CD8-positive, alpha-beta memory T cell (primary cell): ENCODE data around the gene SLC1A6. TPM values are rescaled to one million over a fixed set of nuclear protein-coding genes. Genes with fewer than 3 reads are reported as not detected.

Experiments used
- CTCF ChIA-PET: fragments of 350-600 bp; sonication (Branson Sonifier 250); formaldehyde crosslinking; loops from one replicate; lab custom pipeline; 2021; ENCODE audit warnings: antibody characterized with exemption; lab: Charles Lee
- POLR2A ChIA-PET: fragments of 350-600 bp; sonication (Branson Sonifier 250); formaldehyde crosslinking; loops from one replicate; lab custom pipeline; 2021; ENCODE audit warnings: antibody characterized with exemption; lab: Charles Lee
- DNase-seq, 5 donors: peaks; one replicate each; pipeline versions ENCODE4 v3.0.0 to v3.0.0-alpha.2; 2020 to 2022; ENCODE audit warnings: mixed read lengths in 1 of 5
- H3K27ac ChIP-seq: one replicate; pipeline ENCODE4 v1.7.0; 2013; ENCODE audit warnings: low read depth, mild to moderate bottlenecking, low read length, moderate library complexity
- H3K27me3 ChIP-seq: 2 replicates; pipeline ENCODE4 v1.7.0; 2013; ENCODE audit warnings: low read length, mild to moderate bottlenecking; ENCODE audit not compliant: insufficient read depth, poor library complexity, severe bottlenecking
- H3K36me3 ChIP-seq: 2 replicates; pipeline ENCODE4 v1.7.0; 2013; ENCODE audit warnings: mild to moderate bottlenecking, low read length, moderate library complexity; ENCODE audit not compliant: insufficient read depth
- H3K4me1 ChIP-seq: 2 replicates; pipeline ENCODE4 v1.7.0; 2013; ENCODE audit warnings: mild to moderate bottlenecking, low read length, moderate library complexity; ENCODE audit not compliant: insufficient read depth
- H3K4me3 ChIP-seq: 2 replicates; pipeline ENCODE4 v1.7.0; 2013; ENCODE audit warnings: mild to moderate bottlenecking, low read length
- H3K9me3 ChIP-seq: 2 replicates; pipeline ENCODE4 v1.7.0; 2013; ENCODE audit warnings: mild to moderate bottlenecking, low read length
- H3K27ac Mint-ChIP-seq, 8 donors: one replicate each; pipeline ENCODE4 v1.8.0; 2020 to 2021; ENCODE audit warnings: mixed read lengths in 8 of 8, mild to moderate bottlenecking in 6 of 8, inconsistent platforms in 3 of 8, moderate library complexity in 3 of 8
- H3K27me3 Mint-ChIP-seq, 2 donors: one replicate each; pipeline ENCODE4 v1.8.0; 2020 to 2021; ENCODE audit warnings: mixed read lengths in 2 of 2, mild to moderate bottlenecking in 1 of 2, moderate library complexity in 1 of 2
- H3K36me3 Mint-ChIP-seq, 3 donors: one replicate each; pipeline ENCODE4 v1.8.0; 2020 to 2021; ENCODE audit warnings: mixed read lengths in 3 of 3, inconsistent platforms in 1 of 3, mild to moderate bottlenecking in 1 of 3
- H3K4me1 Mint-ChIP-seq, 3 donors: one replicate each; pipeline ENCODE4 v1.8.0; 2020 to 2021; ENCODE audit warnings: mixed read lengths in 3 of 3, inconsistent platforms in 1 of 3, mild to moderate bottlenecking in 1 of 3
- H3K4me3 Mint-ChIP-seq, 7 donors: one replicate each; pipeline ENCODE4 v1.8.0; 2020 to 2021; ENCODE audit warnings: mixed read lengths in 7 of 7, mild to moderate bottlenecking in 6 of 7, moderate library complexity in 4 of 7, inconsistent platforms in 2 of 7
- H3K9me3 Mint-ChIP-seq, 5 donors: one replicate each; pipeline ENCODE4 v1.8.0; 2020 to 2022; ENCODE audit warnings: mixed read lengths in 5 of 5, mild to moderate bottlenecking in 3 of 5, moderate library complexity in 2 of 5, inconsistent platforms in 1 of 5
- polyA plus RNA-seq: library from polyadenylated mRNA; unstranded; fragments of 300-500 nt; fragmentation: Illumina TruSeq; gene quantifications from one replicate; pipeline ENCODE4 v1.2.3, GENCODE V29; 2021
- total RNA-seq, 2 experiments: library from RNA; stranded (reverse); gene quantifications; one replicate each; pipeline ENCODE4 v1.2.3, GENCODE V29; 2021

SLC1A6 gene
- total and polyA plus RNA-seq, 3 experiments from 2014 or later, result not detected

DNA sequence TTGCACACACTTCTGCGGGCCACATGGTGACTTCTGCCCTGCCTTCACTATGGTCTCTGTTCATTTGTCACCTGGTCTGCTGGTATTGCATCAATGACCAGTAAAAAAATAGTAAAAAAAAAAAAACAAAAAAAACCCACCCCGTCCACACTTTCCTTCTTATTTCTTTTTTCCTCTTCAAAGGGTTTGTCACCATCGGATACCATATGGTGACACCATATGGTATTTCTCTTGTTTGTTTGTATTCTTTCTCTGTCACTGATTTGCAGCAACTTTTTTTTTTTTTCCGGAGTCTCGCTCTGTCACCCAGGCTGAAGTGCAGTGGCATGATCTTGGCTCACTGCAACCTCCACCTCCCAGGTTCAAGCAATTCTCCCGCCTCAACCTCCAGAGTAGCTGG, 64.5 kb downstream of the SLC1A6 start:
- Mint-ChIP-seq H3K27ac (no peak overlapping the region), H3K4me1 (no peaks in the 10 kb centered on the region), H3K4me3 (no peak overlapping the region), H3K9me3 (peaks cover 0 to 12% (median 6%) of the 10 kb centered on the region in 5 donors), H3K36me3 (no peaks in the 10 kb centered on the region), H3K27me3 (peaks cover 31 to 46% of the 10 kb centered on the region in 2 donors)
- H3K27me3 ChIP-seq, result no peaks in the 10 kb centered on the region
- no peaks in the 10 kb centered on the region for H3K9me3 ChIP-seq
- H3K4me1 ChIP-seq, result no peaks in the 10 kb centered on the region
- no peak overlapping the region for H3K27ac ChIP-seq
- ChIA-PET CTCF (no interaction called here), POLR2A (no interaction called here)
- DNase-seq, result no peak
- H3K4me3 ChIP-seq, result no peak overlapping the region
- H3K36me3 ChIP-seq, result no peaks in the 10 kb centered on the region

DNA sequence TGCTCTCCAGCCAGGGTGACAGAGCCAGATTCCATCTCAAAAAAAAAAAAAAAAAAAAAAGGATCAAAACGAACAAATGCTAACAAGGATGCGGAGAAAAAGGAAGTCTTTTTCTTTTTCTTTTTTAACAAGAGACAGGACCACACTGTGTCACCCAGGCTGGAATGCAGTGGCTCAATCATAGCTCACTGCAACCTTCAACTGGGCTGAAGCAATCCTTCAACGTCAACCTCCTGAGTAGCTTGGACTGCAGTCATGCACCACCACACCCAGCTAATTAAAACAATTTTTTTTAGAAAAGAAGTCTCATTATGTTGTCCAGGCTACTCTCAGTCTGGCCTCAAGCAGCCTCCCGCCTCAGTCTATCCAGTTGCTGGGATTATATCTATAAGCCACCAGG, 73.0 kb downstream of the SLC1A6 start:
- no peak overlapping the region for H3K27ac ChIP-seq
- H3K27me3 ChIP-seq, result no peaks in the 10 kb centered on the region
- Mint-ChIP-seq H3K27me3 (peaks cover 20 to 36% of the 10 kb centered on the region in 2 donors), H3K36me3 (peaks cover 0 to 2% (median 0%) of the 10 kb centered on the region in 3 donors), H3K9me3 (peaks cover 0 to 2% (median 0%) of the 10 kb centered on the region in 5 donors), H3K27ac (no peak overlapping the region), H3K4me1 (no peaks in the 10 kb centered on the region), H3K4me3 (no peak overlapping the region)
- POLR2A ChIA-PET, result no interaction called here
- no peak overlapping the region for H3K4me3 ChIP-seq
- no peak for DNase-seq
- H3K36me3 ChIP-seq, result no peaks in the 10 kb centered on the region
- H3K4me1 ChIP-seq, result no peaks in the 10 kb centered on the region
- H3K9me3 ChIP-seq, result no peaks in the 10 kb centered on the region
- CTCF ChIA-PET, result interaction anchor here (0.7 kb wide), 1 partner anchor 14 kb away, joined by 3 read pairs; no protein-coding TSS in a partner anchor

DNA sequence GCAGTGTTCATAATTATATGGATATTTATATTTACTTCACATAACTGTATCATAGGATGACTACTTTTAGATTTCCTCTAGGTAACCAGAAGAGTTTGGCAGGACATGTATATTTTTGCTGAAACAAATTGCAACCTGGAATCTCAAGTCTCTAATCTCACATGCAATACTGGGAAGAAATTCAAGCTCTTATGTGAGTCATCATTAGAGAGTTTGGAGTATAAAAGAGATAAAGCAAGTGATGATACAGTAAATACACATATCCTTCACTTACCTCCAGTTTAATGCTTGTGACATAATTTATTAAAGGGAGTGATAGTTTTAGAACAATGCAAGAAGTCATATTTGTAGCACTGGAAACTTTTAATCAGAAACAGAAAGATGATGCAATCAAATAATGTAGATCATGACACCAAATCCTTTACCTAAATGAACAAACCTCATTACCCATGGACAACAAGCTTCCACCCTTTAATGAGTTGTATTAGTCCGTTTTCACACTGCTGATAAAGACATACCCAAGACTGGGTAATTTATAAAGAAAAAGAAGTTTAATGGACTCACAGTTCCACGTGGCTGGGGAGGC, 77.9 kb downstream of the SLC1A6 start:
- H3K9me3 Mint-ChIP-seq, result peaks cover 0 to 2% (median 0%) of the 10 kb centered on the region in 5 donors
- CTCF ChIA-PET, result no interaction called here
- POLR2A ChIA-PET, result no interaction called here
- no peak for DNase-seq
- peak overlapping the region in 1 of 8 donors; percentile 5 for H3K27ac Mint-ChIP-seq
- H3K36me3 Mint-ChIP-seq, result peaks cover 0 to 2% (median 0%) of the 10 kb centered on the region in 3 donors
- Histone ChIP-seq H3K27me3 (no peaks in the 10 kb centered on the region), H3K9me3 (no peaks in the 10 kb centered on the region), H3K27ac (no peak overlapping the region), H3K4me1 (no peaks in the 10 kb centered on the region), H3K4me3 (no peak overlapping the region), H3K36me3 (no peaks in the 10 kb centered on the region)
- H3K4me3 Mint-ChIP-seq, result no peak overlapping the region
- H3K4me1 Mint-ChIP-seq, result no peaks in the 10 kb centered on the region
- peaks cover 29 to 61% of the 10 kb centered on the region in 2 donors for H3K27me3 Mint-ChIP-seq

Other genes starting within 250 kb of the SLC1A6 start
- under 1 TPM; 0.44 to 0.55 TPM for gene ADGRE2, start 201.3 kb downstream of the SLC1A6 start, total RNA-seq
- gene ADGRE2, start 201.3 kb downstream of the SLC1A6 start, polyA plus RNA-seq, result 0.09 TPM
- gene OR7A5, start 144.7 kb downstream of the SLC1A6 start, total RNA-seq, result not detected
- gene OR7A5, start 144.7 kb downstream of the SLC1A6 start, polyA plus RNA-seq, result not detected
- gene OR7C1, start 144.7 kb downstream of the SLC1A6 start, total RNA-seq, result not detected
- gene OR7C1, start 144.7 kb downstream of the SLC1A6 start, polyA plus RNA-seq, result not detected
- not detected for gene OR7A10, start 130.9 kb downstream of the SLC1A6 start, total RNA-seq
- not detected for gene OR7A10, start 130.9 kb downstream of the SLC1A6 start, polyA plus RNA-seq
- gene OR7A17, start 93.7 kb downstream of the SLC1A6 start, total RNA-seq, result not detected
- not detected for gene OR7A17, start 93.7 kb downstream of the SLC1A6 start, polyA plus RNA-seq
- gene OR7C2, start 38.4 kb downstream of the SLC1A6 start, total RNA-seq, result not detected
- not detected for gene OR7C2, start 38.4 kb downstream of the SLC1A6 start, polyA plus RNA-seq
- not detected for gene CASP14, start 69.6 kb upstream of the SLC1A6 start, total RNA-seq
- not detected for gene CASP14, start 69.6 kb upstream of the SLC1A6 start, polyA plus RNA-seq
- not detected for gene OR1I1, start 102.3 kb upstream of the SLC1A6 start, total RNA-seq
- gene OR1I1, start 102.3 kb upstream of the SLC1A6 start, polyA plus RNA-seq, result not detected
- gene SYDE1, start 127.5 kb upstream of the SLC1A6 start, total RNA-seq, result under 1 TPM; 0.22 to 0.44 TPM
- 0.06 TPM for gene SYDE1, start 127.5 kb upstream of the SLC1A6 start, polyA plus RNA-seq
- gene NOTCH3, start 221.1 kb upstream of the SLC1A6 start, total RNA-seq, result under 1 TPM in 1 of 2 experiments, not detected in 1; 0.04 TPM
- not detected for gene NOTCH3, start 221.1 kb upstream of the SLC1A6 start, polyA plus RNA-seq